Mesodermal cell (in vitro differentiated cells): ENCODE data around the gene CDH23.

Source experiments
- H3K27ac ChIP-seq: 2 replicates; pipeline ENCODE4 v1.7.0; 2013; ENCODE audit warnings: mild to moderate bottlenecking, low read depth, low read length, moderate library complexity; ENCODE audit not compliant: severe bottlenecking
- H3K36me3 ChIP-seq: 2 replicates; pipeline ENCODE4 v1.7.1; 2013; ENCODE audit warnings: mild to moderate bottlenecking, low read length, moderate library complexity; ENCODE audit not compliant: control insufficient read depth, insufficient read depth
- H3K4me1 ChIP-seq: one replicate; pipeline ENCODE4 v1.7.1; 2013; ENCODE audit warnings: mild to moderate bottlenecking, low read length; ENCODE audit not compliant: insufficient read depth, control insufficient read depth, poor library complexity, severe bottlenecking
- H3K4me3 ChIP-seq: 2 replicates; pipeline ENCODE4 v1.7.0; 2013; ENCODE audit warnings: low read length, control low read depth, mild to moderate bottlenecking; ENCODE audit not compliant: insufficient read depth, poor library complexity, severe bottlenecking; ENCODE audit errors: extremely low read depth
- H3K9me3 ChIP-seq: 2 replicates; pipeline ENCODE4 v1.7.1; 2013; ENCODE audit warnings: mild to moderate bottlenecking, low read length, moderate library complexity; ENCODE audit not compliant: control insufficient read depth
- WGBS, 2 experiments: methylation state at CpG; one replicate each; pipeline ENCODE4 v1.1.5; 2013; ENCODE audit warnings: missing lambda C conversion rate in 2 of 2; ENCODE audit not compliant: insufficient coverage in 2 of 2; 5-methylcytosine and 5-hydroxymethylcytosine counted together

The CDH23 gene

GRCh38 chr10:71423250-71423649 is 26.5 kb downstream of the CDH23 start:
- no peak overlapping the region for H3K4me3 ChIP-seq
- no peaks in the 10 kb centered on the region for H3K4me1 ChIP-seq
- no peak overlapping the region for H3K27ac ChIP-seq
- H3K36me3 ChIP-seq, result no peaks in the 10 kb centered on the region
- H3K9me3 ChIP-seq, result no peaks in the 10 kb centered on the region

- WGBS, 2 experiments, result 95 to 98% methylated on average over 10 to 12 of the region's 12 CpGs
- Histone ChIP-seq H3K4me1 (no peaks in the 10 kb centered on the region), H3K36me3 (no peaks in the 10 kb centered on the region), H3K27ac (no peak overlapping the region), H3K4me3 (no peak overlapping the region), H3K9me3 (no peaks in the 10 kb centered on the region)
Measured at GRCh38 chr10:71423901-71424300, 27.2 kb downstream of the CDH23 start.

GRCh38 chr10:71424496-71425194 is 27.9 kb downstream of the CDH23 start:
- WGBS, 2 experiments, result 90 to 93% methylated on average over 8 to 9 of the region's 9 CpGs
- Histone ChIP-seq H3K4me1 (no peaks in the 10 kb centered on the region), H3K9me3 (no peaks in the 10 kb centered on the region), H3K4me3 (no peak overlapping the region), H3K27ac (no peak overlapping the region), H3K36me3 (no peaks in the 10 kb centered on the region)

- Histone ChIP-seq H3K4me3 (no peak overlapping the region), H3K36me3 (no peaks in the 10 kb centered on the region), H3K4me1 (no peaks in the 10 kb centered on the region), H3K27ac (no peak overlapping the region), H3K9me3 (no peaks in the 10 kb centered on the region)
- 90 to 93% methylated on average over 3 to 5 of the region's 6 CpGs for WGBS, 2 experiments
Measured at GRCh38 chr10:71426058-71426605, 29.4 kb downstream of the CDH23 start.

- Histone ChIP-seq H3K4me3 (no peak overlapping the region), H3K36me3 (no peaks in the 10 kb centered on the region), H3K4me1 (no peaks in the 10 kb centered on the region), H3K9me3 (no peaks in the 10 kb centered on the region), H3K27ac (no peak overlapping the region)
- 83 to 87% methylated on average over 2 to 3 of the region's 5 CpGs for WGBS, 2 experiments
Measured at GRCh38 chr10:71427246-71427645, 30.5 kb downstream of the CDH23 start.

GRCh38 chr10:71429304-71429703 is 32.6 kb downstream of the CDH23 start:
- Histone ChIP-seq H3K36me3 (no peaks in the 10 kb centered on the region), H3K9me3 (no peaks in the 10 kb centered on the region), H3K4me1 (no peaks in the 10 kb centered on the region), H3K4me3 (no peak overlapping the region), H3K27ac (no peak overlapping the region)
- 93 to 94% methylated on average over 7 to 8 of the region's 8 CpGs for WGBS, 2 experiments

GRCh38 chr10:71429929-71430328 is 33.2 kb downstream of the CDH23 start:
- H3K36me3 ChIP-seq, result no peaks in the 10 kb centered on the region
- H3K4me3 ChIP-seq, result no peak overlapping the region
- WGBS, 2 experiments, result 90 to 94% methylated on average over 2 of the region's 2 CpGs
- no peak overlapping the region for H3K27ac ChIP-seq
- no peaks in the 10 kb centered on the region for H3K9me3 ChIP-seq
- H3K4me1 ChIP-seq, result no peaks in the 10 kb centered on the region

GRCh38 chr10:71431239-71432100 is 34.8 kb downstream of the CDH23 start:
- no peaks in the 10 kb centered on the region for H3K4me1 ChIP-seq
- no peak overlapping the region for H3K4me3 ChIP-seq
- no peaks in the 10 kb centered on the region for H3K36me3 ChIP-seq
- 82 to 89% methylated on average over 9 to 14 of the region's 16 CpGs for WGBS, 2 experiments
- no peak overlapping the region for H3K27ac ChIP-seq
- H3K9me3 ChIP-seq, result no peaks in the 10 kb centered on the region

GRCh38 chr10:71432101-71432905 is 35.6 kb downstream of the CDH23 start:
- no peaks in the 10 kb centered on the region for H3K9me3 ChIP-seq
- H3K4me1 ChIP-seq, result no peaks in the 10 kb centered on the region
- no peaks in the 10 kb centered on the region for H3K36me3 ChIP-seq
- 82 to 83% methylated on average over 13 of the region's 15 CpGs for WGBS, 2 experiments
- no peak overlapping the region for H3K27ac ChIP-seq
- no peak overlapping the region for H3K4me3 ChIP-seq

GRCh38 chr10:71432956-71433767 is 36.4 kb downstream of the CDH23 start:
- 93 to 94% methylated on average over 6 to 9 of the region's 11 CpGs for WGBS, 2 experiments

More at GRCh38 chr10:71432956-71433767, 36.4 kb downstream of the CDH23 start:
- H3K27ac ChIP-seq, result no peak overlapping the region
- H3K36me3 ChIP-seq, result no peaks in the 10 kb centered on the region
- H3K4me3 ChIP-seq, result no peak overlapping the region
- no peaks in the 10 kb centered on the region for H3K9me3 ChIP-seq
- H3K4me1 ChIP-seq, result no peaks in the 10 kb centered on the region
